Measurements from ENCODE around the gene CHIC2.

The CHIC2 gene

GRCh38 chr4:54093324-54094240 is 29.2 kb upstream of the CHIC2 start:
- Histone ChIP-seq H3K27me3 (ENCODE audit: insufficient read depth, poor library complexity, severe bottlenecking) (peaks cover 8% of the 10 kb centered on the region), H3K4me3 (ENCODE audit: severe bottlenecking) (no peak overlapping the region), H3K36me3 (ENCODE audit: low read depth) (no peaks in the 10 kb centered on the region), H3K27ac (ENCODE audit: poor library complexity, severe bottlenecking) (no peak overlapping the region), H3K4me1 (ENCODE audit: insufficient read depth, poor library complexity, severe bottlenecking) (no peaks in the 10 kb centered on the region), H3K9me3 (ENCODE audit: severe bottlenecking) (no peaks in the 10 kb centered on the region)
- ATAC-seq (ENCODE audit: low read depth) (no peak), DNase-seq (ENCODE audit: low spot score) (no peak)
- TF ChIP-seq CTCF (IDR thresholded peaks at IDR 0.05; ENCODE audit: poor library complexity, severe bottlenecking): no peak

- DNase-seq (ENCODE audit: low spot score): no peak
- Histone ChIP-seq H3K4me1 (ENCODE audit: insufficient read depth, poor library complexity, severe bottlenecking) (no peaks in the 10 kb centered on the region), H3K27me3 (ENCODE audit: insufficient read depth, poor library complexity, severe bottlenecking) (no peaks in the 10 kb centered on the region), H3K36me3 (ENCODE audit: low read depth) (no peaks in the 10 kb centered on the region), H3K9me3 (ENCODE audit: severe bottlenecking) (no peaks in the 10 kb centered on the region), H3K27ac (ENCODE audit: poor library complexity, severe bottlenecking) (no peak overlapping the region), H3K4me3 (ENCODE audit: severe bottlenecking) (peak overlapping the region; percentile 31)
- no peak for ATAC-seq (ENCODE audit: low read depth)
- TF ChIP-seq CTCF (IDR thresholded peaks at IDR 0.05; ENCODE audit: poor library complexity, severe bottlenecking): no peak
These were observed 28.3 kb upstream of the CHIC2 start for GRCh38 chr4:54092405-54093323.

GRCh38 chr4:54091637-54092404 is 27.4 kb upstream of the CHIC2 start:
- DNase-seq (ENCODE audit: low spot score) (no peak), ATAC-seq (ENCODE audit: low read depth) (peak; percentile 75)
- Histone ChIP-seq H3K27me3 (ENCODE audit: insufficient read depth, poor library complexity, severe bottlenecking) (no peaks in the 10 kb centered on the region), H3K4me1 (ENCODE audit: insufficient read depth, poor library complexity, severe bottlenecking) (no peaks in the 10 kb centered on the region), H3K27ac (ENCODE audit: poor library complexity, severe bottlenecking) (no peak overlapping the region), H3K4me3 (ENCODE audit: severe bottlenecking) (peak overlapping the region; percentile 31), H3K9me3 (ENCODE audit: severe bottlenecking) (no peaks in the 10 kb centered on the region), H3K36me3 (ENCODE audit: low read depth) (no peaks in the 10 kb centered on the region)
- no peak for TF ChIP-seq CTCF (IDR thresholded peaks at IDR 0.05; ENCODE audit: poor library complexity, severe bottlenecking)

- Histone ChIP-seq H3K9me3 (ENCODE audit: severe bottlenecking) (no peaks in the 10 kb centered on the region), H3K36me3 (ENCODE audit: low read depth) (no peaks in the 10 kb centered on the region), H3K27ac (ENCODE audit: poor library complexity, severe bottlenecking) (no peak overlapping the region), H3K4me3 (ENCODE audit: severe bottlenecking) (peak overlapping the region; percentile 31), H3K27me3 (ENCODE audit: insufficient read depth, poor library complexity, severe bottlenecking) (no peaks in the 10 kb centered on the region), H3K4me1 (ENCODE audit: insufficient read depth, poor library complexity, severe bottlenecking) (no peaks in the 10 kb centered on the region)
- DNase-seq (ENCODE audit: low spot score) (no peak), ATAC-seq (ENCODE audit: low read depth) (peak; percentile 24; the same call in 1 of the 3 replicates)
- TF ChIP-seq CTCF (IDR thresholded peaks at IDR 0.05; ENCODE audit: poor library complexity, severe bottlenecking): no peak
These were observed 26.6 kb upstream of the CHIC2 start for GRCh38 chr4:54090804-54091623.
